ENCODE data around the gene LRP1B. TPM values are rescaled to one million over a fixed set of nuclear protein-coding genes. Genes with fewer than 3 reads are reported as not detected.

LRP1B gene
- total and polyA plus RNA-seq, 2 of the 8 experiments (the other 6 are each of a cell fraction or from before 2014, with no cell fraction given), result 0.03 TPM; not detected in 1

DNA sequence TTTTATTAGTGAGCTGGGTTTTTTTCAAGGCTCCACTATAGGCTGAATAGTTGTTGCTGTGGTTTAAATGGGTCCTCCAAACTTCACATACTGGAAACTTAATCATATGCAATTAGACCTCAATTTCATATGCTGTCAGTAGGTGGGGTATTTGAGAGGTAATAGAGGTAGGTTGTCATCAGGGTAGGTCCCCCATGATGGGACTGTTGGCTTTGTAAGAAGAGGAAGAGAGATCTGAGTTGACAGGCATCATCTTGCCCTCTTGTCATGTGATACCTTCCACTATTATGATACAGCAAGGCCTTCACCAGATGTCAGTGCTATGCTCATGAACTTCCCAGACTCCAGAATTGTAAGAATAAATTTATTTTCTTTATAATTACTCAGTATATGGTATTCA lies 819.4 kb downstream of the LRP1B start:
- H3K23me2 ChIP-seq (ENCODE audit: low read depth, low read length), result no peaks in the 10 kb centered on the region
- FAIRE-seq, result no peak

More for the DNA sequence above, 819.4 kb downstream of the LRP1B start:
- Histone ChIP-seq H2BK5ac (ENCODE audit: low read depth, low read length) (no peak overlapping the region), H3K4ac (replicated peaks; ENCODE audit: insufficient read length, low read depth, low read length) (no peak overlapping the region), H3K4me1 (replicated peaks in 1 of 4; ENCODE audit: control insufficient read depth in 3 of 4, insufficient read depth in 4 of 4, low read length in 3 of 4) (no peaks in the 10 kb centered on the region), H3K27ac (ENCODE audit: low read depth, low read length) (no peak overlapping the region), H2BK120ac (replicated peaks; ENCODE audit: low read depth, low read length) (no peak overlapping the region), H2BK15ac (ENCODE audit: low read length) (no peak overlapping the region), H3K9ac (replicated peaks in 1 of 4; ENCODE audit: extremely low read depth in 1 of 4, low read depth in 3 of 4, low read length in 3 of 4) (no peak overlapping the region), H3K9me3 (ENCODE audit: insufficient read depth in 2 of 2, low read depth in 1 of 2, low read length in 1 of 2) (no peaks in the 10 kb centered on the region), H3K18ac (ENCODE audit: extremely low read depth, low read length) (no peak overlapping the region), H2BK12ac (ENCODE audit: low read depth, low read length) (no peak overlapping the region), H3K23ac (ENCODE audit: insufficient read length) (no peak overlapping the region), H3K79me2 (ENCODE audit: control insufficient read depth in 1 of 2, insufficient read depth in 2 of 2, low read length in 2 of 2) (no peaks in the 10 kb centered on the region), H4K5ac (ENCODE audit: insufficient read length, low read depth, low read length) (no peak overlapping the region), H3K14ac (ENCODE audit: insufficient read length) (no peak overlapping the region), H3K56ac (replicated peaks; ENCODE audit: insufficient read length, low read depth, low read length) (no peak overlapping the region), H4K20me1 (replicated peaks in 1 of 2; ENCODE audit: control insufficient read depth in 1 of 2, insufficient read depth in 2 of 2, low read length in 2 of 2) (no peaks in the 10 kb centered on the region), H3K36me3 (ENCODE audit: control insufficient read depth in 2 of 4, insufficient read depth in 4 of 4, low read length in 3 of 4) (no peaks in the 10 kb centered on the region), H3K4me2 (ENCODE audit: insufficient read depth in 1 of 2, low read depth in 2 of 2, low read length in 2 of 2) (no peak overlapping the region), H2AK5ac (ENCODE audit: low read depth, low read length) (no peak overlapping the region), H3K27me3 (replicated peaks in 1 of 4; ENCODE audit: control insufficient read depth in 3 of 4, extremely low read depth in 1 of 4, insufficient read depth in 3 of 4, low read length in 3 of 4) (no peaks in the 10 kb centered on the region), H2BK20ac (ENCODE audit: low read length) (no peak overlapping the region), H4K8ac (ENCODE audit: extremely low read depth, insufficient read depth, low read length) (no peak overlapping the region), H4K91ac (replicated peaks; ENCODE audit: insufficient read length, low read length) (no peak overlapping the region), H3K79me1 (ENCODE audit: low read depth, low read length) (no peaks in the 10 kb centered on the region), H2AFZ (ENCODE audit: low read length) (no peak overlapping the region), H3K4me3 (ENCODE audit: extremely low read depth in 1 of 4, insufficient read depth in 2 of 4, low read depth in 3 of 4, low read length in 4 of 4) (no peak overlapping the region)
- ChIA-PET POLR2A (ENCODE audit: partially characterized antibody) (no interaction called here), CTCF (ENCODE audit: partially characterized antibody) (interaction anchor here (1.7 kb wide), 1 partner anchor 244 kb away, joined by 3 read pairs; no protein-coding TSS in a partner anchor)
- DNase-seq (ENCODE audit: low read depth in 1 of 2, low spot score in 2 of 2), result no peak
- TF ChIP-seq SP1 (IDR thresholded peaks at IDR 0.05; ENCODE audit: low read depth, low read length) (no peak), RNF2 (IDR thresholded peaks at IDR 0.05; ENCODE audit: borderline replicate concordance, low read depth, low read length, missing control alignments, poor library complexity, severe bottlenecking) (no peak), ATF2 (IDR thresholded peaks at IDR 0.05; ENCODE audit: low read length) (no peak), BACH1 (IDR thresholded peaks at IDR 0.05; ENCODE audit: low read length) (no peak), CHD1 (IDR thresholded peaks at IDR 0.05; ENCODE audit: low read depth, low read length) (no peak), TEAD4 (IDR thresholded peaks at IDR 0.05; ENCODE audit: low read depth, low read length) (no peak), CBX8 (IDR thresholded peaks at IDR 0.05; ENCODE audit: borderline replicate concordance, low read depth, low read length) (no peak), HDAC2 (IDR thresholded peaks at IDR 0.05; ENCODE audit: borderline replicate concordance in 1 of 2, low read depth in 2 of 2, low read length in 2 of 2) (no peak), RAD21 (IDR thresholded peaks at IDR 0.05 in 1 of 2, conservative IDR thresholded peaks at IDR 0.05 in 1 of 2; ENCODE audit: low read depth in 2 of 2, low read length in 2 of 2) (no peak), POLR2AphosphoS5 (IDR thresholded peaks at IDR 0.05; ENCODE audit: low read depth, low read length) (no peak), TAF7 (optimal IDR thresholded peaks at IDR 0.05; ENCODE audit: borderline replicate concordance, low read depth, low read length) (no peak)
- TF ChIP-seq, protein P1, sequence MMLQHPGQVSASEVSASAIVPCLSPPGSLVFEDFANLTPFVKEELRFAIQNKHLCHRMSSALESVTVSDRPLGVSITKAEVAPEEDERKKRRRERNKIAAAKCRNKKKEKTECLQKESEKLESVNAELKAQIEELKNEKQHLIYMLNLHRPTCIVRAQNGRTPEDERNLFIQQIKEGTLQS (IDR thresholded peaks at IDR 0.05; ENCODE audit: insufficient read depth, low read depth, low read length), result no peak

All from H1 (cell line).